ENCODE data around the gene DOCK11.

DNA sequence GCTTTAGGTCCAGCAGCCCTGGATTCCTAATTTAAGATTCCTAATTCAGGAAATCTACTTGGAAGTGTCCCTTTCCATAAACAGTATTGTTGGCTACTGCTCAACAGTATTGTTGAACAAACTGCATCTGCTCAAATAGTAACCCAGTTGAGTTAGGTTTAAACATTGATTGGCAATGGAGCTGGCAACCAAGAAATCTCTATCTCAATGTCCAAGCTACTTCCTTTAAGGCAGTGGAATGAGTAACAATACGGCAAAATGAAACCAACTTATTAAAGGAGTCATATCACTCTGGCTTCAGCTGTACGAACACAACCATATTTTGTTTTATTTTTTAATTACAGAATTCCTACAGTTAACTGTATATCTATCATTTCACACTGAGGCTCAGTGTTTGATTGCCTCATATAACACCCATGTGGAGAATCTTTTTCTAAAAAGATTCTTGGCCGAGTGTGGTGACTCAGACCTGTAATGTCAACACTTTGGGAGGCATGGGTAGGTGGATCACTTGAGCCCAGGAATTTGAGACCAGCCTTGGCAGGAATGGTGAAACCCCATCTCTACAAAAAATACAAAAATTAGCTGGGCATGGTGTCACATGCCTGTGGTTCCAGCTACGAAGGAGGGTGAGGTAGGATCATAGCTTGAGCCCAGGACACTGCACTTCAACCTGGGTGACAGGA, 160.1 kb downstream of the DOCK11 start:
- no peak for TF ChIP-seq ZBTB7A (IDR thresholded peaks at IDR 0.05; ENCODE audit: low read depth)
- TF ChIP-seq REST (IDR thresholded peaks at IDR 0.05; ENCODE audit: low read depth) = no peak
- TF ChIP-seq RAD21 (IDR thresholded peaks at IDR 0.05; ENCODE audit: low read depth) = no peak
- TF ChIP-seq CREB1 (IDR thresholded peaks at IDR 0.05; ENCODE audit: low read depth) = no peak
